Measurements from ENCODE around the gene PRRT2. TPM values are rescaled to one million over a fixed set of nuclear protein-coding genes. Genes with fewer than 3 reads are reported as not detected.

PRRT2 gene
- total RNA-seq: 3.6 and 6.0 TPM in 2 replicates

GRCh38 chr16:29811896-29812665 is at the start of gene PRRT2:
PRRT2 (plus strand) TSS chr16:29812193; CDS start chr16:29813055, 862 bp downstream.

GRCh38 chr16:29777576-29778350 is 34.2 kb upstream of the PRRT2 start, which contains the start of gene ZG16:
ZG16 (plus strand) TSS chr16:29778256; CDS start chr16:29779267, 1,011 bp downstream.

GRCh38 chr16:29790183-29790948 is 21.6 kb upstream of the PRRT2 start, which contains the start of gene KIF22:
KIF22 (plus strand) TSS chr16:29790751; CDS start chr16:29790760, 9 bp downstream.

GRCh38 chr16:29806099-29806579 is 5.9 kb upstream of the PRRT2 start, which contains the start of gene MAZ:
MAZ (plus strand) TSS chr16:29806529; CDS start chr16:29806702, 173 bp downstream.

GRCh38 chr16:29815793-29816693 is 4.0 kb downstream of the PRRT2 start, which contains the start of gene PAGR1:
PAGR1 (plus strand) TSS chr16:29816152; CDS start chr16:29816526, 374 bp downstream.

GRCh38 chr16:29820271-29820701 is 8.3 kb downstream of the PRRT2 start, which contains the start of gene MVP:
MVP (plus strand) TSS chr16:29820462; CDS start chr16:29830550, 10,088 bp downstream.

GRCh38 chr16:29862884-29863668 is 51.1 kb downstream of the PRRT2 start, which contains the start of gene CDIPT:
CDIPT (minus strand) TSS chr16:29863226; CDS start chr16:29862857, 369 bp downstream.

Other genes starting within 250 kb of the PRRT2 start
- gene SPN, start 148.9 kb upstream of the PRRT2 start, total RNA-seq: not detected in 2 replicates
- gene QPRT, start 133.0 kb upstream of the PRRT2 start, total RNA-seq: 29.5 and 57.1 TPM in 2 replicates
- not detected in 2 replicates for gene C16orf54, start 66.2 kb upstream of the PRRT2 start, total RNA-seq
- not detected in 2 replicates for gene ZG16, start 33.9 kb upstream of the PRRT2 start, total RNA-seq
- gene KIF22, start 21.4 kb upstream of the PRRT2 start, total RNA-seq: 7.3 and 78.8 TPM in 2 replicates
- gene MAZ, start 5.7 kb upstream of the PRRT2 start, total RNA-seq: 116 and 157 TPM in 2 replicates
- gene PAGR1, start 4.0 kb downstream of the PRRT2 start, total RNA-seq: 19.4 and 30.4 TPM in 2 replicates
- gene MVP, start 8.3 kb downstream of the PRRT2 start, total RNA-seq: 684 and 723 TPM in 2 replicates
- 69.4 and 169 TPM in 2 replicates for gene CDIPT, start 51.0 kb downstream of the PRRT2 start, total RNA-seq
- gene SEZ6L2, start 87.4 kb downstream of the PRRT2 start, total RNA-seq: 4.1 and 21.5 TPM in 2 replicates
- 6.5 and 7.7 TPM in 2 replicates for gene ASPHD1, start 88.3 kb downstream of the PRRT2 start, total RNA-seq
- gene KCTD13, start 114.0 kb downstream of the PRRT2 start, total RNA-seq: 9.9 and 12.5 TPM in 2 replicates
- gene TMEM219, start 149.9 kb downstream of the PRRT2 start, total RNA-seq: 76.5 and 105 TPM in 2 replicates
- 59.2 and 87.8 TPM in 2 replicates for gene TAOK2, start 161.7 kb downstream of the PRRT2 start, total RNA-seq
- 5.8 and 11.8 TPM in 2 replicates for gene HIRIP3, start 183.4 kb downstream of the PRRT2 start, total RNA-seq
- 19.7 and 26.9 TPM in 2 replicates for gene INO80E, start 184.0 kb downstream of the PRRT2 start, total RNA-seq
- 1.2 TPM in 1 of 2 replicates, not detected in the other for gene DOC2A, start 198.8 kb downstream of the PRRT2 start, total RNA-seq
- not detected in 2 replicates for gene C16orf92, start 211.0 kb downstream of the PRRT2 start, total RNA-seq
- not detected in 2 replicates for gene TLCD3B, start 219.1 kb downstream of the PRRT2 start, total RNA-seq

Data from smooth muscle cell of trachea (primary cell).